Measurements from ENCODE around the gene C17orf67.

GRCh38 chr17:56835264-56835585 lies 1.5 kb upstream of the C17orf67 start:
- TF ChIP-seq EP300 (IDR thresholded peaks at IDR 0.05), result no peak
- TF ChIP-seq, protein P1, sequence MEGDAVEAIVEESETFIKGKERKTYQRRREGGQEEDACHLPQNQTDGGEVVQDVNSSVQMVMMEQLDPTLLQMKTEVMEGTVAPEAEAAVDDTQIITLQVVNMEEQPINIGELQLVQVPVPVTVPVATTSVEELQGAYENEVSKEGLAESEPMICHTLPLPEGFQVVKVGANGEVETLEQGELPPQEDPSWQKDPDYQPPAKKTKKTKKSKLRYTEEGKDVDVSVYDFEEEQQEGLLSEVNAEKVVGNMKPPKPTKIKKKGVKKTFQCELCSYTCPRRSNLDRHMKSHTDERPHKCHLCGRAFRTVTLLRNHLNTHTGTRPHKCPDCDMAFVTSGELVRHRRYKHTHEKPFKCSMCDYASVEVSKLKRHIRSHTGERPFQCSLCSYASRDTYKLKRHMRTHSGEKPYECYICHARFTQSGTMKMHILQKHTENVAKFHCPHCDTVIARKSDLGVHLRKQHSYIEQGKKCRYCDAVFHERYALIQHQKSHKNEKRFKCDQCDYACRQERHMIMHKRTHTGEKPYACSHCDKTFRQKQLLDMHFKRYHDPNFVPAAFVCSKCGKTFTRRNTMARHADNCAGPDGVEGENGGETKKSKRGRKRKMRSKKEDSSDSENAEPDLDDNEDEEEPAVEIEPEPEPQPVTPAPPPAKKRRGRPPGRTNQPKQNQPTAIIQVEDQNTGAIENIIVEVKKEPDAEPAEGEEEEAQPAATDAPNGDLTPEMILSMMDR (IDR thresholded peaks at IDR 0.05), result no peak
- no peak for TF ChIP-seq POLR2A (IDR thresholded peaks at IDR 0.05)
- TF ChIP-seq POLR2AphosphoS5 (IDR thresholded peaks at IDR 0.05), result no peak
